K562 treated with DMSO at 1 percent for 24 hours (cell line): ENCODE data around the gene CSKMT. TPM values are rescaled to one million over a fixed set of nuclear protein-coding genes. Genes with fewer than 3 reads are reported as not detected.

ENCODE experiments used
- total RNA-seq: library from RNA; unstranded; fragments of 300-600 nt; gene quantifications from 2 replicates; pipeline ENCODE4 v1.2.3, GENCODE V29; 2022; ENCODE audit warnings: low read depth; ENCODE audit not compliant: insufficient read depth

Gene CSKMT
- 26.4 and 27.9 TPM in 2 replicates for total RNA-seq

GRCh38 chr11:62665075-62665598, at the start of gene CSKMT, which contains the start of gene C11orf98:
TSS of gene CSKMT (plus strand) at chr11:62665312. CDS start at chr11:62665880, 568 bp downstream.
TSS of gene C11orf98 (minus strand) at chr11:62665210. CDS start at chr11:62665169, 41 bp downstream.

GRCh38 chr11:62621567-62622470, 43.3 kb upstream of the CSKMT start, which contains the start of gene B3GAT3:
TSS of gene B3GAT3 (minus strand) at chr11:62621986. CDS start at chr11:62621947, 39 bp downstream.

GRCh38 chr11:62645946-62646824, 18.9 kb upstream of the CSKMT start, which contains the start of gene GANAB:
TSS of gene GANAB (minus strand) at chr11:62646613. CDS start at chr11:62646599, 14 bp downstream.

GRCh38 chr11:62671608-62672389, 6.7 kb downstream of the CSKMT start, which contains the start of the genes LBHD1 and UQCC3:
TSS of gene LBHD1 (minus strand) at chr11:62672267. CDS start at chr11:62670031, 2,236 bp downstream.
TSS of gene UQCC3 (plus strand) at chr11:62671673. CDS start at chr11:62671746, 73 bp downstream.

GRCh38 chr11:62678770-62679696, 13.9 kb downstream of the CSKMT start, which contains the start of gene UBXN1:
TSS of gene UBXN1 (minus strand) at chr11:62679073. CDS start at chr11:62678923, 150 bp downstream.

GRCh38 chr11:62689421-62690183, 24.5 kb downstream of the CSKMT start, which contains the start of gene LRRN4CL:
TSS of gene LRRN4CL (minus strand) at chr11:62689530. CDS start at chr11:62688508, 1,022 bp downstream.

GRCh38 chr11:62707277-62707861, 42.3 kb downstream of the CSKMT start, which contains the start of the genes BSCL2 and GNG3:
TSS of gene BSCL2 (minus strand) at chr11:62707424. CDS start at chr11:62707195, 229 bp downstream.
TSS of gene GNG3 (plus strand) at chr11:62707676. CDS start at chr11:62708296, 620 bp downstream.

Other genes starting within 250 kb of the CSKMT start
- gene SCGB1A1, start 246.3 kb upstream of the CSKMT start, total RNA-seq = not detected in 2 replicates
- gene AHNAK, start 118.5 kb upstream of the CSKMT start, total RNA-seq = 22.4 and 23.6 TPM in 2 replicates
- 3,596 and 3,725 TPM in 2 replicates for gene EEF1G, start 91.4 kb upstream of the CSKMT start, total RNA-seq
- 29.6 and 30.9 TPM in 2 replicates for gene TUT1, start 73.8 kb upstream of the CSKMT start, total RNA-seq
- gene MTA2, start 63.4 kb upstream of the CSKMT start, total RNA-seq = 101 and 103 TPM in 2 replicates
- 33.2 and 34.6 TPM in 2 replicates for gene EML3, start 52.5 kb upstream of the CSKMT start, total RNA-seq
- 1.3 and 1.7 TPM in 2 replicates for gene ROM1, start 52.1 kb upstream of the CSKMT start, total RNA-seq
- gene B3GAT3, start 43.3 kb upstream of the CSKMT start, total RNA-seq = 118 TPM in 2 replicates
- gene GANAB, start 18.7 kb upstream of the CSKMT start, total RNA-seq = 290 and 292 TPM in 2 replicates
- 44.5 and 48.9 TPM in 2 replicates for gene INTS5, start 12.0 kb upstream of the CSKMT start, total RNA-seq
- gene C11orf98, start 102 bp upstream of the CSKMT start, total RNA-seq = 127 and 134 TPM in 2 replicates
- gene UQCC3, start 6.4 kb downstream of the CSKMT start, total RNA-seq = 24.1 and 25.0 TPM in 2 replicates
- gene LBHD1, start 7.0 kb downstream of the CSKMT start, total RNA-seq = 5.9 and 7.1 TPM in 2 replicates
- 259 and 275 TPM in 2 replicates for gene UBXN1, start 13.8 kb downstream of the CSKMT start, total RNA-seq
- 0.22 TPM in 1 of 2 replicates, not detected in the other for gene LRRN4CL, start 24.2 kb downstream of the CSKMT start, total RNA-seq
- gene BSCL2, start 42.1 kb downstream of the CSKMT start, total RNA-seq = 49.7 and 57.8 TPM in 2 replicates
- gene GNG3, start 42.4 kb downstream of the CSKMT start, total RNA-seq = 0.44 TPM in 1 of 2 replicates, not detected in the other
- 30.7 and 35.4 TPM in 2 replicates for gene HNRNPUL2, start 62.1 kb downstream of the CSKMT start, total RNA-seq
- gene TTC9C, start 63.2 kb downstream of the CSKMT start, total RNA-seq = 53.1 and 59.6 TPM in 2 replicates
- gene ZBTB3, start 88.8 kb downstream of the CSKMT start, total RNA-seq = 3.9 and 4.2 TPM in 2 replicates
- gene POLR2G, start 96.3 kb downstream of the CSKMT start, total RNA-seq = 133 and 165 TPM in 2 replicates
- gene TAF6L, start 106.1 kb downstream of the CSKMT start, total RNA-seq = 37.5 and 47.4 TPM in 2 replicates
- gene TMEM179B, start 122.1 kb downstream of the CSKMT start, total RNA-seq = 51.3 and 52.2 TPM in 2 replicates
- gene TMEM223, start 126.7 kb downstream of the CSKMT start, total RNA-seq = 22.4 and 24.5 TPM in 2 replicates
- 73.6 and 82.9 TPM in 2 replicates for gene NXF1, start 140.1 kb downstream of the CSKMT start, total RNA-seq
- 88.1 and 93.6 TPM in 2 replicates for gene STX5, start 166.7 kb downstream of the CSKMT start, total RNA-seq
- 4.1 TPM in 1 of 2 replicates, not detected in the other for gene TEX54, start 167.5 kb downstream of the CSKMT start, total RNA-seq
- 53.8 and 55.3 TPM in 2 replicates for gene WDR74, start 174.3 kb downstream of the CSKMT start, total RNA-seq
- 456 and 459 TPM in 2 replicates for gene SLC3A2, start 215.6 kb downstream of the CSKMT start, total RNA-seq